ENCODE measurements around the gene GPATCH11.

Gene GPATCH11

GRCh38 chr2:37142546-37142945 is 58.2 kb downstream of the GPATCH11 start:
- Histone ChIP-seq H4K20me1 (no peaks in the 10 kb centered on the region), H3K4me2 (no peak overlapping the region), H3K27me3 (no peaks in the 10 kb centered on the region), H3K9ac (no peak overlapping the region), H3K4me3 (no peak overlapping the region), H3K27ac (no peak overlapping the region), H3K9me3 (no peaks in the 10 kb centered on the region), H3K36me3 (peaks cover 92% of the 10 kb centered on the region), H3K4me1 (no peaks in the 10 kb centered on the region)
- no peak for TF ChIP-seq Cebpa-rat (IDR thresholded peaks at IDR 0.05)

DNA sequence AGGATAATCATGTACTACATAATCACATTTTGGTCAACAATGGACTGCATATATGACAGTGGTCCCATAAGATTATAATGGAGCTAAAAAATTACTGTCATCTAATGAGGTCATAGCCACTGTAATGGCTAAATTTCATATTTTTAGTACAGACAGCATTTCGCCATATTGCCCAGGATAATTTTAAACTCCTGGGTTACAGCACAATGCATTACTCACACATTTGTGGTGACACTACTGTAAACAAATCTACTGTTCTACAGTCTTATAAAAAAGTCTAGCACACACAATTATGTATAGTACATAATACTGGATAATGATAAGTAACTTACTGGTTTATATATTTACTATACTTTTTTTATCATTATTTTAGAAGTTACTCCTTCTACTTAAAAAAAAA is 59.7 kb downstream of the GPATCH11 start:
- Histone ChIP-seq H3K27ac (no peak overlapping the region), H3K9me3 (no peaks in the 10 kb centered on the region), H3K36me3 (peaks cover 92% of the 10 kb centered on the region), H3K27me3 (no peaks in the 10 kb centered on the region), H3K9ac (no peak overlapping the region), H3K4me2 (no peak overlapping the region), H4K20me1 (peaks cover 13% of the 10 kb centered on the region), H3K4me3 (no peak overlapping the region), H3K4me1 (no peaks in the 10 kb centered on the region)
- TF ChIP-seq Cebpa-rat (IDR thresholded peaks at IDR 0.05): no peak

GRCh38 chr2:37146062-37146461 is 61.7 kb downstream of the GPATCH11 start:
- no peak overlapping the region for H3K4me2 ChIP-seq
- H3K36me3 ChIP-seq: peaks cover 84% of the 10 kb centered on the region
- H3K9ac ChIP-seq: no peak overlapping the region
- H3K27me3 ChIP-seq: no peaks in the 10 kb centered on the region
- H3K27ac ChIP-seq: no peak overlapping the region
- peaks cover 34% of the 10 kb centered on the region for H4K20me1 ChIP-seq
- TF ChIP-seq Cebpa-rat (IDR thresholded peaks at IDR 0.05): no peak
- no peak overlapping the region for H3K4me3 ChIP-seq
- H3K9me3 ChIP-seq: no peaks in the 10 kb centered on the region
- H3K4me1 ChIP-seq: no peaks in the 10 kb centered on the region

- no peak overlapping the region for H3K9ac ChIP-seq
- H3K4me2 ChIP-seq: no peak overlapping the region
- H3K9me3 ChIP-seq: peaks cover 15% of the 10 kb centered on the region
- no peaks in the 10 kb centered on the region for H3K4me1 ChIP-seq
- H3K4me3 ChIP-seq: no peak overlapping the region
- peaks cover 53% of the 10 kb centered on the region for H4K20me1 ChIP-seq
- TF ChIP-seq Cebpa-rat (IDR thresholded peaks at IDR 0.05): no peak
- no peak overlapping the region for H3K27ac ChIP-seq
- H3K36me3 ChIP-seq: peaks cover 84% of the 10 kb centered on the region
- no peaks in the 10 kb centered on the region for H3K27me3 ChIP-seq
Measured at GRCh38 chr2:37148325-37148724, 64.0 kb downstream of the GPATCH11 start.

Data from BLaER1 (cell line).